Fibroblast of peridontal ligament (primary cell): ENCODE data around the gene SERP2.
A peak's percentile ranks its signal among the peaks of the same experiment; 100 is the strongest.

Experiments used
- DNase-seq: peaks from one replicate; pipeline ENCODE4 v3.0.0-alpha.2; 2010; ENCODE audit errors: extremely low read depth

Gene SERP2

DNA sequence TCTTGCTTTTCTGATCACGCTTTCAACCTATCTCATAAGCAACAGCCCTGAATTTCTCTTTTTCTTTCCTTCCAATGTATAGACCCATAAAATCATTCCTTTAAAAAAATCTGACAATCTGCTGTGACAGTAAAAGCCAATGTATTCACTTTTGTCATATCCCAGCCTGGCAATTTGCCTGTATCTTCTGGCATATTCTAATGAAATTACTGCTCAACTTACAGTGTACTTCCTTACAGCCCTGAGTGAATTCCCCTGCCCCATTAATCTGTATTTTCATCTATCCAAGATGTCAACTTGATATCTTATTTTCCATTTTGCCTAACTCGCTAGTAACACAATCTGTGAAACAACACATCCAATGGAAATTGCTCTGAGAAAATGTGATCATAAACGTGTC, 18.0 kb upstream of the SERP2 start:
- DNase-seq, result no peak

DNA sequence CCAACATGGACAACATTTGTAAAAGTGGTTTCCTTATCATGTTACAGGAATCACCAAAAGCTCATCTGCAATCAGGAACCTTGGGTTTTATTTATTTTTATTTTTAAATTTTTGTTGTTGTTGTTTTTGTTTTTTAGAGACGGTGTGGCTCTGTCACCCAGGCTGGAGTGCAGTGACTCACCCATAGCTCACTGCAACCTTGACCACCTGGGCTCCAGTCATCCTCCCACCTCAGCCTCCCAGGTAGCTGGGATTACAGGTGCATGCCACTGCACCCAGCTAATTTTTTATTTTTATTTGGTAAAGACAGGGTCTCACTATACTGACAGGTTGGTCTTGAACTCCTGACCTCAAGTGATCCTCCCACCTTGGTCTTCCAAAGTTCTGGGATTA, 13.6 kb upstream of the SERP2 start:
- no peak for DNase-seq

- DNase-seq, result peak; percentile 23
Measured at GRCh38 chr13:44362394-44363040, 11.1 kb upstream of the SERP2 start.

GRCh38 chr13:44363631-44364344, 9.8 kb upstream of the SERP2 start:
- no peak for DNase-seq

DNA sequence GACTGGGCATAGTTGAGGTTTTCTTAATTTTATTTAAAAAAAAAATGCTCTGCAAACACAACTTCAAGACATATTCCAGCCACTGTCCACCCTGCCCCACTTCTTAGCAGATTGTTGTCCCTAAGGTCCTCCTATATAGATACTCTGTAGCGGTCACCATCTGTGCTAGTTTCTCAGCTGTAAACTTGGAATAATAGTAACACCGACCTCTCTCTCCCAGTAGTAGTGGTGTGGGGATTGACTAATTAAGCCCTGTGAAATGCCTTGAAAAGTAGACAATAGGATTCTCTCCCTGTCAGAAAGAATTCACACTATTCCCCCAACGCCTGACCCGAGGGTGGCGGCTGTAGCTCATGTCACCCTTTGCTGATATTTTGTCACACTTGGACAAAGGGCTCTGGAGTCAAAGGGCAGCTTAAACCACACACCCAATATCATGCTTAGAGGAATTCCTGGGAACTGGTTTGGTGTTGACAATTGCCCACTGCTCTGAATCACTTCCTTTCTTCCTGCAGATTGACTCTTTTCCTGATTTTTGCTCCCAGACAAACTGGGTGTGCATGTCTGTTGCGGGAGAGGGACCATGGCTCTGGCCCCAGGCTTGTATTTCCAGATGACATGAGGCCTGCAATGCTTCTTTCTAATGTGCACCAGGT, 9.2 kb upstream of the SERP2 start:
- peak; percentile 10 for DNase-seq

GRCh38 chr13:44365008-44365407, 8.6 kb upstream of the SERP2 start:
- DNase-seq, result no peak

- no peak for DNase-seq
Measured at GRCh38 chr13:44365899-44366298, 7.7 kb upstream of the SERP2 start.

DNA sequence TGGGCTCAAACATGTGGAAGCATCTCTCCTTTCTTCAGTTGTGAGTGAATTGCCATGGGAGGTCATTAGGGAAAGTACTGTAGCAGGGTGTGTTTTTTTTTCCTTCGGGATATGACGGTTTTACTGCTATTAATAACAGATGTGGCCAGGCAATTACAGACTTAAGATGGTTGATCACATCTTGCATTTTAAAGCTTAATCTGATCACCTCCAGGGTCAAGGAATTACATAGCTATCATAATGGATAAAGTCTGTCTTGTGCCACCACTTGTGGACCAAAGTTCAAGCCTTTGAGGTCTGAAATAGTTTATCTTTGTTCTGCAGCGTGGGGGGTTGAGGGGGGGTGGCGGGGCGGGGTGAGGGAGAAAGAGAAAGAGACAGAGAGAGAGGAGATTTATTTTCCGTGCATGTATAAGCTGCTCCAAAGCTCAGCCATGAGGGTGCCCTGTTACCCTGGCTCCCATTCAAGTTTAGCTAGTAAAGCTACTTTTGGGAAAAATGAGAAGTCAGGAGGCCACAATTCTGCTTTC, 5.5 kb upstream of the SERP2 start:
- DNase-seq, result peak; percentile 85

- no peak for DNase-seq
Measured at GRCh38 chr13:44368599-44369368, 4.8 kb upstream of the SERP2 start.

DNA sequence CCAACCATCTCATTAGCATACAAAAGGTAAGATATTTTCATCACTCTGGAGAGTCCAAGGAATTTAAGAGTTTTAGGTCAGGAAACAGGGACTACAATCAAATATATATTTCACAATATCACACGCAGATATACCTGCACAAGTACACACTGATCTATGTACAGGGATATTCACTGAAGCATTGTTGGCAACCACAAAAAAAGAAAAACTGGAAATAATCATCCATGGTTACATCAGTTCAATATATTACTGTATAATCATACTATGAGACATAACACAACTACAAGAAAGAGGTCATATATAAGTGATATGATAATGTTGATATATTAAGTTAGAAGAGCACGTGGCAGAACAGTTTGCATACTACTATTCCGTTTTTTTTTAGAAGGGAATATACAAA, 2.2 kb upstream of the SERP2 start:
- DNase-seq, result no peak

GRCh38 chr13:44373247-44373600, 400 bp upstream of the SERP2 start:
- no peak for DNase-seq

DNA sequence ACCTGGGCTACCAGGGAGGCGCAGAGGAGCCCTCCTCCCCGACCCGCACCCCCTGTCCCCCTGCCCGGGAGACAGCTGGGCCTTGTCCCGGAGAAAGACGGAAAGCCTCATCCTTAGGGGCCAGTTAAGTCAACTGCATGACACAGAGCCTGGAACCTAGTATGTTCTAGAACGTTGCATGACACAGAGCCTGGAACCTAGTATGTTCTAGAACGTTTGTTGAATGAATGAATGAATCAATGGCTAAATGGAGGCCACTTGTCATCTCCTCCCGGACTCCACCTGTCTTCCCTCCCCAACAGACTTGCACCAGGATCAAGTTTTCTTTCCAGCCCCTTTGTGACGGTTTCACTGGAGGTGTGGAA, 706 bp downstream of the SERP2 start:
- no peak for DNase-seq

- DNase-seq, result no peak
Measured at GRCh38 chr13:44378277-44378676, 4.7 kb downstream of the SERP2 start.

DNA sequence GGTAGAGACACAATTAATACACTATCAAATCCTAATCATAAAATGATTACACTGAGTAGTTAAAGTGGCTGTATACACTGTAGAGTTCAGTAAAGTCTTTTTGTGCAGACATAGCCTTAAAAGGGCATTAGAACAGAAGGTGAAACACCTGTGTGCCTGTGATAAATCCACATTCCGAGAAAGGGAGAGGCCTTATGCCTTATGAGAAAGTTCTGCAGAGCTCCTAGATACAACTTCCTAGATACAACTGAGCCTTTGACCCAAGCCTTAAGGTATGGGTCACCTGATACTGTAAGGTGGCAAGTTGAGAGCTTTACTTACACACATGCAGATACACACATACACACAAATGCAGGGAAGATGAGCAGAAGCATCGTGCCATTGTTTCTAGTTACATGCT, 6.3 kb downstream of the SERP2 start:
- DNase-seq, result no peak

DNA sequence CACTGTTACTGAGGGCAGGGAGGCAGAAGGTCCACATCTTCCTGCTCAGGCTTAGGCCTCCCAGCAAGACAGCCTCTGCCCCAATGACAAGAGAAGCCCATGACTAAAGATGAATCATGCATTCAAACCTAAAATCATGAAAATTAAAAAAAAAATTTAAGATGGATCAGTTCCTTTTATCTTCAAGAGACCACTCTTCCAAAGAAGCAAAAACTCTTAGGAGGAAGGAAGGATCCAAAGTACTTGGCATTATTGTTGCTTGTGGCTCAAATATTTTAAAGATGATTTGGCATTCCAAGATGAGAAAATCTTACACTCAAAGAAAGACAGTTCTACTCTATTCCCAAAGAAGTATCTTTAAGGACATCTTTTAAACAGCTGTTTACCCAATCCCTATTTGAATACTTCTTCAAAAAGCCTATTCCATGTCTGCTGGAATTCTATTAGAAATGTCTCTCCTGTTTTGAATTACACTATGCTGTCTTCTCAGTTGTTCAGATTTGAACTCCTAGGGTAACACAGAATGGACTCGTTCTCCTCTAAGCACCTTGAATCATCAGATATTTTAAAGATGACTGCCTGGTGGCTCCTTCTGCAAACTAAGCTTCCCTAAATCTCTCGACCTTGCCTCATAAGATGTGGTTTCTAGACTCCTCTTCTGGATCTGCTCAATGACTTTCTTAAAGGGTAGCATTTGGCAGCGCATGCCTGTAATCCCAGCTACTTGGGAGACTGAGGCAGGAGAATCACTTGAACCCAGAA, 7.0 kb downstream of the SERP2 start:
- DNase-seq, result peak; percentile 54

DNA sequence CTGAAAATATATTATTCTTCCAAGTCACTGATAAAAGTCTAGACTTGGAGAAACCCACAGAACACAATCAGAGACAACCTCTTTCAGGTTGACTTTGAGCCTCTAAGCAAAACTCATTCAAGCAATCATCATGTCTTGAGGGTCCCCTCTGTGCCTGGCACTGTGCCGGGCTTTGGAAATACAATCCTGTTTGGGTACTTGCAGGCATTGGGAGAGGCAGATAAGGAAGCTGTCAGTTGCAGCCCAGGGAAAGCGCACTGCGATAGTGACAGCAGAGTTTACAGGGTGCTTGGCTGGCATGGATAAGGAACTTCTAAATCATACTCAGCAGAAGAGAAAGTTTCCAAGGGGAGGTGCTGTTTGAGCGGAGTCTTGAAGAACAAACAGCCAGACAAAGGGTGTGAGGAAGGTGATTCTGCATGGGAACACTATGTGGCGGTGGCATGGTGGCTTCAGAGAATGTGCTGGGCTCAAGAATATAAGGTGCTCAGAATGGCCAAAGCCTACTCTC, 9.1 kb downstream of the SERP2 start:
- no peak for DNase-seq

- no peak for DNase-seq
Measured at GRCh38 chr13:44383945-44384344, 10.3 kb downstream of the SERP2 start.

DNA sequence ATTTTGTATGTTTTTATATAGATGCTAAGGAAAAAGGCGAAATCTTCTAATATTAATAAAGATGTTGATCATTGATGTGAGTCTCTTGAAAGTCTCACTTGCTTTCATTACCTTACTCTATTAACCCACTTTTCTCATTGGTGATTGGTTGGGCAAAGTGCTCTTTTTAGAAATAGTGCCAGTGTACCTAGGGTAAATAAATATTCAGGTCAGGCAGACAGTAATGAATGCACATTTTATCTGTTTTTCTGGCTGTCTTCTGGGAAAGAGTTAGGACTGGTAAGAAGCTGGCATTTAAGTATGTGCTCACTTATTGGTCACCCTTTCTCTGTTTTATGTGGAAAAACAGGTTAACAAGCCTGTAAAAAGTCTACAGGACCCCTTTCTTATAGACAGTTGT, 11.2 kb downstream of the SERP2 start:
- DNase-seq, result no peak

- peak; percentile 33 for DNase-seq
Measured at GRCh38 chr13:44385401-44385800, 11.8 kb downstream of the SERP2 start.

- DNase-seq, result no peak
Measured at GRCh38 chr13:44385847-44386246, 12.2 kb downstream of the SERP2 start.

- DNase-seq, result no peak
Measured at GRCh38 chr13:44386913-44387556, 13.4 kb downstream of the SERP2 start.
